Measurements from ENCODE around the gene NSMF. TPM values are rescaled to one million over a fixed set of nuclear protein-coding genes. Genes with fewer than 3 reads are reported as not detected.

Gene NSMF
- total and polyA plus RNA-seq, 2 donors (not counting 1 experiment from before 2014, with no cell fraction given): 28.7 to 59.4 TPM

DNA sequence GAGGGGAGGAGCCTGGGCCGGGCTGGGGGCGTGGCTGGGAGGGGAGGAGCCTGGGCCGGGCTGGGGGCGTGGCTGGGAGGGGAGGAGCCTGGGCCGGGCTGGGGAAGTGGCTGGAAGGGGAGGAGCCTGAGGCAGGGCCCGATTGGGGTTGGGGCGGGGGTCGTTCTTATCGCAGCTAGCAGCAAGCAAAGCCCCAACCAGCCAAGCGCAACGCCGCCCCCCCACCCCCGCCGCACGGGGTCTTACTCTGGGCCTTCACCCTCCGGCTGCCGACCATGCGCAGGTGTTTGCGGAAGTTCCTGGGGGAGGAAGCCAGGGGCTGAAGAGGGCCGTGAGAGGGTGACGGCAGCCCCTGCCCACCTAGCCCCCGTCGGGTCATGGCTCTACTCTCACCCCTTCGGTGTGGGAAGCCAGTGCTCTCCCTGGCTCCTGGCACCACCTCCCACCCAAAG, 5.0 kb downstream of the NSMF start:
- H3K27ac ChIP-seq (ENCODE audit: low read length in 2 of 2): peak overlapping the region; percentile 41 to 73
- Mint-ChIP-seq H3K27ac (peak overlapping the region; percentile 79), H3K9me3 (ENCODE audit: insufficient read depth) (no peaks in the 10 kb centered on the region), H3K4me1 (peaks cover 29% of the 10 kb centered on the region), H3K4me3 (peak overlapping the region; percentile 85), H3K27me3 (no peaks in the 10 kb centered on the region)
- intact Hi-C loops (cut with micrococcal nuclease): loop anchor here (1.0 to 10.0 kb wide), 3 partner anchors 31 to 659 kb away; partner anchors contain the start of genes CCDC183, EXD3, MRPL41 and NOXA1
- peaks cover 0 to 6% (median 0%) of the 10 kb centered on the region in 3 donors for H3K9me3 ChIP-seq (ENCODE audit: control extremely low read depth in 1 of 3, control insufficient read depth in 2 of 3, insufficient read depth in 1 of 3, low read length in 2 of 3)
- peak overlapping the region; percentile 66 for H3K9ac ChIP-seq (ENCODE audit: low read length)
- no peak for TF ChIP-seq CTCF (IDR thresholded peaks at IDR 0.05)
- no peak for TF ChIP-seq EZH2 (IDR thresholded peaks at IDR 0.05; ENCODE audit: borderline replicate concordance, insufficient read depth, low read depth, low read length, poor library complexity, severe bottlenecking)
- H3K27me3 ChIP-seq (replicated peaks in 1 of 4; ENCODE audit: control extremely low read depth in 1 of 4, control insufficient read depth in 3 of 4, insufficient read depth in 4 of 4, low read length in 3 of 4): no peaks in the 10 kb centered on the region
- ATAC-seq (ENCODE audit: low read depth) (peak; percentile 52), DNase-seq (peak; percentile 86)
- peak overlapping the region in 4 of 5 experiments; percentile 54 to 71 (median 60) for H3K4me3 ChIP-seq (ENCODE audit: control extremely low read depth in 1 of 5, extremely low read depth in 1 of 5, insufficient read depth in 1 of 5, low read depth in 2 of 5, low read length in 4 of 5)
- H3K4me1 ChIP-seq (ENCODE audit: control insufficient read depth in 2 of 2, insufficient read depth in 2 of 2, low read length in 2 of 2): peaks cover 37 to 57% of the 10 kb centered on the region in 2 donors
- peaks cover 0 to 3% of the 10 kb centered on the region in 2 experiments for H3K36me3 ChIP-seq (replicated peaks in 1 of 2; ENCODE audit: control extremely low read depth in 1 of 2, control insufficient read depth in 1 of 2, extremely low read depth in 1 of 2, insufficient read depth in 2 of 2, low read length in 1 of 2)
- ChIA-PET POLR2A (interaction anchor here (1.4 kb wide), 1 partner anchor 32 kb away, joined by 9 read pairs; the partner anchor contains the start of genes EXD3 and NOXA1), CTCF (no interaction called here)
- peaks cover 16% of the 10 kb centered on the region for H4K20me1 ChIP-seq (ENCODE audit: control insufficient read depth, insufficient read depth, low read length, poor library complexity, severe bottlenecking)
- peak overlapping the region; percentile 91 for H3K4me2 ChIP-seq (replicated peaks; ENCODE audit: low read depth, low read length, poor library complexity, severe bottlenecking)
- no peaks in the 10 kb centered on the region for H3K79me2 ChIP-seq (ENCODE audit: control insufficient read depth, insufficient read depth, low read length)
- peak overlapping the region; percentile 54 for H2AFZ ChIP-seq (ENCODE audit: insufficient read depth, low read depth, low read length, poor library complexity, severe bottlenecking)
- WGBS (ENCODE audit: insufficient coverage): 7% methylated on average over 15 of the region's 24 CpGs

DNA sequence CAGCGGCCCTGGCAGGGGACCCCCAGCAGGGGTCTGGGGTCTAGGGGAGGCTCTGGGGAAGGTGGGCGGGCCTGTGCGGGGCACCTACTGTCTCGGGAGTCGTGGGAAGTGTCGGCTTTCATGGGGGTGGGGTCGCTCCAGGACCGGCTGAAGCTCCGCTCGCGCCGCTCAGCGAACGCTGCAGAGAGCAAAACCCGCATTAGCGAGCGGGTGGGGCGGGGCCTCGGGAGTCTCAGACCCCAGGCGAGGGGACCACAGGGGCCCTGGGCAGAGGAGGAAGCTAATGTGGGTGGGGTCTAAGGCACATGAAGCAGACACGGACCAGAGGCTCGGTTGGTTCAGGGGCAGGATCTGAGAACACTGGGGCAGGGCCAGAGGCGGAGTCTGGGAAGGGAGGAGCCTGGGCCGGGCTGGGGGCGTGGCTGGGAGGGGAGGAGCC, 5.5 kb downstream of the NSMF start:
- Mint-ChIP-seq H3K27me3 (no peaks in the 10 kb centered on the region), H3K4me3 (peak overlapping the region; percentile 71), H3K27ac (no peak overlapping the region), H3K9me3 (ENCODE audit: insufficient read depth) (no peaks in the 10 kb centered on the region), H3K4me1 (peaks cover 29% of the 10 kb centered on the region)
- Histone ChIP-seq H3K9me3 (ENCODE audit: control extremely low read depth in 1 of 3, control insufficient read depth in 2 of 3, insufficient read depth in 1 of 3, low read length in 2 of 3) (peaks cover 0 to 6% (median 0%) of the 10 kb centered on the region in 3 donors), H3K4me2 (replicated peaks; ENCODE audit: low read depth, low read length, poor library complexity, severe bottlenecking) (peak overlapping the region; percentile 91), H3K79me2 (ENCODE audit: control insufficient read depth, insufficient read depth, low read length) (no peaks in the 10 kb centered on the region), H3K27ac (ENCODE audit: low read length in 2 of 2) (no peak overlapping the region), H3K36me3 (replicated peaks in 1 of 2; ENCODE audit: control extremely low read depth in 1 of 2, control insufficient read depth in 1 of 2, extremely low read depth in 1 of 2, insufficient read depth in 2 of 2, low read length in 1 of 2) (peaks cover 0 to 3% of the 10 kb centered on the region in 2 experiments), H3K27me3 (replicated peaks in 1 of 4; ENCODE audit: control extremely low read depth in 1 of 4, control insufficient read depth in 3 of 4, insufficient read depth in 4 of 4, low read length in 3 of 4) (no peaks in the 10 kb centered on the region), H3K9ac (ENCODE audit: low read length) (peak overlapping the region; percentile 49), H3K4me1 (ENCODE audit: control insufficient read depth in 2 of 2, insufficient read depth in 2 of 2, low read length in 2 of 2) (peaks cover 37 to 56% of the 10 kb centered on the region in 2 donors), H4K20me1 (ENCODE audit: control insufficient read depth, insufficient read depth, low read length, poor library complexity, severe bottlenecking) (peaks cover 16% of the 10 kb centered on the region), H2AFZ (ENCODE audit: insufficient read depth, low read depth, low read length, poor library complexity, severe bottlenecking) (no peak overlapping the region), H3K4me3 (ENCODE audit: control extremely low read depth in 1 of 5, extremely low read depth in 1 of 5, insufficient read depth in 1 of 5, low read depth in 2 of 5, low read length in 4 of 5) (peak overlapping the region in 4 of 5 experiments; percentile 11 to 51 (median 38))
- ChIA-PET CTCF (no interaction called here), POLR2A (interaction anchor here (0.5 to 1.4 kb wide), 3 partner anchors 31 to 802 kb away, joined by 5 to 9 read pairs (median 8); partner anchors contain the start of genes EXD3 and NOXA1)
- DNase-seq: peak; percentile 85
- 38% methylated on average over 22 of the region's 25 CpGs for WGBS (ENCODE audit: insufficient coverage)
- TF ChIP-seq EZH2 (IDR thresholded peaks at IDR 0.05; ENCODE audit: borderline replicate concordance, insufficient read depth, low read depth, low read length, poor library complexity, severe bottlenecking): no peak
- no peak for TF ChIP-seq CTCF (IDR thresholded peaks at IDR 0.05)
- peak; percentile 86 for ATAC-seq (ENCODE audit: low read depth)
- intact Hi-C loops (cut with micrococcal nuclease): loop anchor here (1.0 to 10.0 kb wide), 3 partner anchors 30 to 659 kb away; partner anchors contain the start of genes CCDC183, EXD3, MRPL41 and NOXA1

Measured in B cell (primary cell).